Activated CD8-positive, alpha-beta T cell treated with anti-CD3 and anti-CD28 coated beads for 36 hours (primary cell): ENCODE data around the gene CLDN16. TPM values are rescaled to one million over a fixed set of nuclear protein-coding genes. Genes with fewer than 3 reads are reported as not detected.

Source experiments
- ATAC-seq: fragments of 200-7000 bp; cut with Tn5 transposase; one replicate; pipeline ENCODE4 v1.10.0; 2021; ENCODE audit warnings: mild to moderate bottlenecking, moderate library complexity
- CTCF ChIA-PET: fragments of 350-600 bp; sonication (Branson Sonifier 250); formaldehyde crosslinking; loops from one replicate; lab custom pipeline; 2021; ENCODE audit warnings: antibody characterized with exemption; lab: Charles Lee
- POLR2A ChIA-PET: fragments of 350-600 bp; sonication (Branson Sonifier 250); formaldehyde crosslinking; loops from one replicate; lab custom pipeline; 2021; ENCODE audit warnings: antibody characterized with exemption; lab: Charles Lee
- DNase-seq: peaks from one replicate; pipeline ENCODE4 v3.0.0-alpha.2; 2020
- H3K27ac Mint-ChIP-seq: one replicate; pipeline ENCODE4 v1.8.0; 2021; ENCODE audit warnings: mild to moderate bottlenecking, mixed read lengths
- H3K27me3 Mint-ChIP-seq: one replicate; pipeline ENCODE4 v1.8.0; 2021; ENCODE audit warnings: mixed read lengths
- H3K36me3 Mint-ChIP-seq: one replicate; pipeline ENCODE4 v1.8.0; 2021; ENCODE audit warnings: low read depth, mixed read lengths
- H3K4me1 Mint-ChIP-seq: one replicate; pipeline ENCODE4 v1.8.0; 2021; ENCODE audit warnings: low read depth, mixed read lengths
- H3K4me3 Mint-ChIP-seq: one replicate; pipeline ENCODE4 v1.8.0; 2021; ENCODE audit warnings: mild to moderate bottlenecking, moderate library complexity, mixed read lengths
- H3K9me3 Mint-ChIP-seq: one replicate; pipeline ENCODE4 v1.8.0; 2021; ENCODE audit warnings: mixed read lengths
- CTCF ChIP-seq: fragments of 200-600 bp; IDR thresholded peaks from one replicate; pipeline ENCODE4 v1.8.0; 2022; ENCODE audit warnings: antibody characterized with exemption, mild to moderate bottlenecking
- intact Hi-C: fragments of 100-400 bp; cut with micrococcal nuclease; formaldehyde crosslinking; loops from one replicate; pipeline ENCODE4 v1.10.0; 2022
- total RNA-seq, 2 experiments: library from RNA; stranded (reverse); gene quantifications; one replicate each; pipeline ENCODE4 v1.2.3, GENCODE V29; 2021

CLDN16 gene
- total RNA-seq, 2 experiments from 2014 or later = not detected

GRCh38 chr3:190375246-190375645, 12.7 kb upstream of the CLDN16 start:
- H3K4me3 Mint-ChIP-seq = no peak overlapping the region
- ChIA-PET POLR2A (interaction anchor here (0.6 kb wide), 1 partner anchor 376 kb away, joined by 3 read pairs; no protein-coding TSS in a partner anchor), CTCF (no interaction called here)
- H3K27me3 Mint-ChIP-seq = peaks cover 18% of the 10 kb centered on the region
- no peaks in the 10 kb centered on the region for H3K9me3 Mint-ChIP-seq
- TF ChIP-seq CTCF = no peak
- DNase-seq = no peak
- H3K27ac Mint-ChIP-seq = no peak overlapping the region
- ATAC-seq = no peak
- intact Hi-C loops = no loop called here
- H3K4me1 Mint-ChIP-seq = no peaks in the 10 kb centered on the region
- H3K36me3 Mint-ChIP-seq = no peaks in the 10 kb centered on the region

GRCh38 chr3:190375671-190376070, 12.3 kb upstream of the CLDN16 start:
- POLR2A ChIA-PET = no interaction called here
- no peak overlapping the region for H3K27ac Mint-ChIP-seq
- no peaks in the 10 kb centered on the region for H3K9me3 Mint-ChIP-seq
- DNase-seq (no peak), ATAC-seq (no peak)
- peaks cover 18% of the 10 kb centered on the region for H3K27me3 Mint-ChIP-seq
- intact Hi-C loops = no loop called here
- no peak for TF ChIP-seq CTCF
- no peaks in the 10 kb centered on the region for H3K4me1 Mint-ChIP-seq
- H3K4me3 Mint-ChIP-seq = no peak overlapping the region
- CTCF ChIA-PET = no interaction called here
- H3K36me3 Mint-ChIP-seq = no peaks in the 10 kb centered on the region

- TF ChIP-seq CTCF = no peak
- no peak overlapping the region for H3K4me3 Mint-ChIP-seq
- intact Hi-C loops = no loop called here
These were observed 9.6 kb upstream of the CLDN16 start for GRCh38 chr3:190378240-190378891.

GRCh38 chr3:190380184-190380583, 7.8 kb upstream of the CLDN16 start:
- no peaks in the 10 kb centered on the region for H3K9me3 Mint-ChIP-seq
- peaks cover 16% of the 10 kb centered on the region for H3K27me3 Mint-ChIP-seq
- no peak overlapping the region for H3K4me3 Mint-ChIP-seq
- CTCF ChIA-PET = no interaction called here
- no peak for ATAC-seq
- POLR2A ChIA-PET = no interaction called here
- no peak overlapping the region for H3K27ac Mint-ChIP-seq
- no peak for DNase-seq
- no peaks in the 10 kb centered on the region for H3K4me1 Mint-ChIP-seq
- H3K36me3 Mint-ChIP-seq = no peaks in the 10 kb centered on the region
- TF ChIP-seq CTCF = no peak
- intact Hi-C loops = no loop called here

More at GRCh38 chr3:190378240-190378891, 9.6 kb upstream of the CLDN16 start:
- POLR2A ChIA-PET = no interaction called here
- H3K9me3 Mint-ChIP-seq = no peaks in the 10 kb centered on the region
- no peak overlapping the region for H3K27ac Mint-ChIP-seq
- DNase-seq = no peak
- no peak for ATAC-seq
- CTCF ChIA-PET = no interaction called here
- no peaks in the 10 kb centered on the region for H3K4me1 Mint-ChIP-seq
- peaks cover 17% of the 10 kb centered on the region for H3K27me3 Mint-ChIP-seq
- H3K36me3 Mint-ChIP-seq = no peaks in the 10 kb centered on the region

- intact Hi-C loops = no loop called here
- DNase-seq (no peak), ATAC-seq (no peak)
- Mint-ChIP-seq H3K9me3 (no peaks in the 10 kb centered on the region), H3K4me1 (no peaks in the 10 kb centered on the region), H3K4me3 (no peak overlapping the region), H3K27ac (no peak overlapping the region), H3K27me3 (peaks cover 8% of the 10 kb centered on the region), H3K36me3 (no peaks in the 10 kb centered on the region)
- no peak for TF ChIP-seq CTCF
- ChIA-PET CTCF (interaction anchor here (1.0 kb wide), 1 partner anchor 157 kb away, joined by 3 read pairs; no protein-coding TSS in a partner anchor), POLR2A (no interaction called here)
These were observed 6.5 kb upstream of the CLDN16 start for GRCh38 chr3:190381441-190381840.
